Measurements from ENCODE around the gene MRPS33.
"Not testable (repeated sequence)": the region's sequence is repeated elsewhere in the genome, so short reads cannot be mapped to it uniquely, and the experiment has no call there.

Gene MRPS33

GRCh38 chr7:140967438-140967837, 47.3 kb downstream of the MRPS33 start:
- ChIA-PET CTCF (no interaction called here), POLR2A (no interaction called here)
- Histone ChIP-seq H3K4me3 (ENCODE audit: low read depth, low read length) (no peak overlapping the region), H3K9me3 (ENCODE audit: control insufficient read depth, insufficient read depth, low read depth, low read length) (no peaks in the 10 kb centered on the region), H3K4me1 (ENCODE audit: control insufficient read depth, insufficient read depth, low read length) (no peaks in the 10 kb centered on the region), H3K27ac (ENCODE audit: extremely low read depth, low read depth, low read length) (no peak overlapping the region), H3K36me3 (ENCODE audit: control insufficient read depth in 2 of 2, insufficient read depth in 1 of 2, low read length in 2 of 2) (no peaks in the 10 kb centered on the region)
- peak; percentile 30; the same call in 1 of the 2 replicates for TF ChIP-seq ZBTB20 (tag by site-specific recombination; IDR thresholded peaks at IDR 0.05)
- TF ChIP-seq ZNF354C (tag by site-specific recombination; IDR thresholded peaks at IDR 0.05; ENCODE audit: borderline replicate concordance, low read depth) = no peak
- TF ChIP-seq ZNF449 (tag by site-specific recombination; IDR thresholded peaks at IDR 0.05) = no peak

- TF ChIP-seq PBX3 (CRISPR knock-in tag; IDR thresholded peaks at IDR 0.05) = no peak
- TF ChIP-seq ZNF2 (tag by site-specific recombination; IDR thresholded peaks at IDR 0.05) = no peak
- TF ChIP-seq ZNF354C (tag by site-specific recombination; IDR thresholded peaks at IDR 0.05; ENCODE audit: borderline replicate concordance, low read depth) = no peak
- TF ChIP-seq MYNN (tag by site-specific recombination; IDR thresholded peaks at IDR 0.05; ENCODE audit: borderline replicate concordance) = no peak
- no peak for TF ChIP-seq ZFHX2 (tag by site-specific recombination; conservative IDR thresholded peaks at IDR 0.05)
- no peak for TF ChIP-seq IKZF3 (tag by site-specific recombination; IDR thresholded peaks at IDR 0.05)
- TF ChIP-seq ZNF112 (tag by site-specific recombination; IDR thresholded peaks at IDR 0.05) = no peak
- no peaks in the 10 kb centered on the region for H3K9me3 ChIP-seq (ENCODE audit: control insufficient read depth, insufficient read depth, low read depth, low read length)
- H3K36me3 ChIP-seq (ENCODE audit: control insufficient read depth in 2 of 2, insufficient read depth in 1 of 2, low read length in 2 of 2) = no peaks in the 10 kb centered on the region
- H3K4me1 ChIP-seq (ENCODE audit: control insufficient read depth, insufficient read depth, low read length) = no peaks in the 10 kb centered on the region
- H3K27ac ChIP-seq (ENCODE audit: extremely low read depth, low read depth, low read length) = no peak overlapping the region
- CTCF ChIA-PET = no interaction called here
- POLR2A ChIA-PET = no interaction called here
- H3K4me3 ChIP-seq (ENCODE audit: low read depth, low read length) = no peak overlapping the region
These were observed 48.1 kb downstream of the MRPS33 start for GRCh38 chr7:140966561-140967233.

GRCh38 chr7:140961117-140961516, 53.6 kb downstream of the MRPS33 start:
- no peak for TF ChIP-seq SALL2 (tag by site-specific recombination; IDR thresholded peaks at IDR 0.05; ENCODE audit: borderline replicate concordance)
- TF ChIP-seq ZNF157 (tag by site-specific recombination; IDR thresholded peaks at IDR 0.05) = no peak
- TF ChIP-seq ZNF501 (tag by site-specific recombination; IDR thresholded peaks at IDR 0.05) = no peak
- TF ChIP-seq ZNF221 (tag by site-specific recombination; IDR thresholded peaks at IDR 0.05; ENCODE audit: borderline replicate concordance) = no peak
- no peak for TF ChIP-seq ZNF561 (tag by site-specific recombination; IDR thresholded peaks at IDR 0.05; ENCODE audit: borderline replicate concordance)
- no peak for TF ChIP-seq BCL6B (tag by site-specific recombination; IDR thresholded peaks at IDR 0.05)
- 0 out of 2 replicates have a peak, but pooled peaks have one; percentile 54 for TF ChIP-seq ZNF366 (tag by site-specific recombination; conservative IDR thresholded peaks at IDR 0.05)
- H3K27ac ChIP-seq (ENCODE audit: extremely low read depth, low read depth, low read length) = no peak overlapping the region
- no peaks in the 10 kb centered on the region for H3K9me3 ChIP-seq (ENCODE audit: control insufficient read depth, insufficient read depth, low read depth, low read length)
- no peaks in the 10 kb centered on the region for H3K36me3 ChIP-seq (ENCODE audit: control insufficient read depth in 2 of 2, insufficient read depth in 1 of 2, low read length in 2 of 2)
- H3K4me3 ChIP-seq (ENCODE audit: low read depth, low read length) = no peak overlapping the region
- ChIA-PET POLR2A (no interaction called here), CTCF (no interaction called here)
- no peaks in the 10 kb centered on the region for H3K4me1 ChIP-seq (ENCODE audit: control insufficient read depth, insufficient read depth, low read length)

GRCh38 chr7:140956997-140957396, 57.8 kb downstream of the MRPS33 start:
- H3K4me1 ChIP-seq (ENCODE audit: control insufficient read depth, insufficient read depth, low read length); POLR2A ChIA-PET; H3K36me3 ChIP-seq (ENCODE audit: control insufficient read depth in 2 of 2, insufficient read depth in 1 of 2, low read length in 2 of 2); H3K4me3 ChIP-seq (ENCODE audit: low read depth, low read length); H3K9me3 ChIP-seq (ENCODE audit: control insufficient read depth, insufficient read depth, low read depth, low read length); H3K27ac ChIP-seq (ENCODE audit: extremely low read depth, low read depth, low read length): not testable (repeated sequence)
- CTCF ChIA-PET = interaction anchor here (0.6 kb wide), 1 partner anchor 390 kb away, joined by 3 read pairs; no protein-coding TSS in a partner anchor
